ENCODE data around the gene SMIM36.

DNA sequence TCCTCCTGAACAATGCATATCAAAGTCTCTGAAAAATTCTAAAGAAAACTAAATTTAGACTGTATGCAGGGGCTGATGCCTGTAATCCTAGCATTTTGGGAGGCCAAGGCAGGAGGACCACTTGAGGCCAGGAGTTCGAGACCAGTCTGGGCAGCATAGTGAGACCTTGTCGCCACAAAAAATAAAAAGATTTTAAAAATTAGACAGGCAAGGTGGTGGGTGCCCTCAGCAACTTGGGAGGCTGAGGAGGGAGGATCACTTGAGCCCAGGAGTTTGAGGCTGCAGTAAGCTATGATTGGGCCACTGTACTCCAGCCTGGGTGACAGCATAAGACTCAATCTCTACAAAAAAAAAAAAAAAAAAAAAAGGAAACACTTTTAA, 59.5 kb downstream of the SMIM36 start:
- TF ChIP-seq, protein P1, sequence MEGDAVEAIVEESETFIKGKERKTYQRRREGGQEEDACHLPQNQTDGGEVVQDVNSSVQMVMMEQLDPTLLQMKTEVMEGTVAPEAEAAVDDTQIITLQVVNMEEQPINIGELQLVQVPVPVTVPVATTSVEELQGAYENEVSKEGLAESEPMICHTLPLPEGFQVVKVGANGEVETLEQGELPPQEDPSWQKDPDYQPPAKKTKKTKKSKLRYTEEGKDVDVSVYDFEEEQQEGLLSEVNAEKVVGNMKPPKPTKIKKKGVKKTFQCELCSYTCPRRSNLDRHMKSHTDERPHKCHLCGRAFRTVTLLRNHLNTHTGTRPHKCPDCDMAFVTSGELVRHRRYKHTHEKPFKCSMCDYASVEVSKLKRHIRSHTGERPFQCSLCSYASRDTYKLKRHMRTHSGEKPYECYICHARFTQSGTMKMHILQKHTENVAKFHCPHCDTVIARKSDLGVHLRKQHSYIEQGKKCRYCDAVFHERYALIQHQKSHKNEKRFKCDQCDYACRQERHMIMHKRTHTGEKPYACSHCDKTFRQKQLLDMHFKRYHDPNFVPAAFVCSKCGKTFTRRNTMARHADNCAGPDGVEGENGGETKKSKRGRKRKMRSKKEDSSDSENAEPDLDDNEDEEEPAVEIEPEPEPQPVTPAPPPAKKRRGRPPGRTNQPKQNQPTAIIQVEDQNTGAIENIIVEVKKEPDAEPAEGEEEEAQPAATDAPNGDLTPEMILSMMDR (IDR thresholded peaks at IDR 0.05), result no peak
- TF ChIP-seq TEAD4 (CRISPR knock-in tag; IDR thresholded peaks at IDR 0.05) (no peak), CBFB (CRISPR knock-in tag; IDR thresholded peaks at IDR 0.05; ENCODE audit: low read depth) (no peak)
